Fibroblast of skin of abdomen (primary cell): Measurements from ENCODE around the gene LRBA.
A peak's percentile ranks its signal among the peaks of the same experiment; 100 is the strongest.
"Not testable (repeated sequence)": the region's sequence is repeated elsewhere in the genome, so short reads cannot be mapped to it uniquely, and the experiment has no call there.

ENCODE experiments used
- DNase-seq: peaks from one replicate; pipeline ENCODE4 v3.0.0-alpha.2; 2013

The LRBA gene

DNA sequence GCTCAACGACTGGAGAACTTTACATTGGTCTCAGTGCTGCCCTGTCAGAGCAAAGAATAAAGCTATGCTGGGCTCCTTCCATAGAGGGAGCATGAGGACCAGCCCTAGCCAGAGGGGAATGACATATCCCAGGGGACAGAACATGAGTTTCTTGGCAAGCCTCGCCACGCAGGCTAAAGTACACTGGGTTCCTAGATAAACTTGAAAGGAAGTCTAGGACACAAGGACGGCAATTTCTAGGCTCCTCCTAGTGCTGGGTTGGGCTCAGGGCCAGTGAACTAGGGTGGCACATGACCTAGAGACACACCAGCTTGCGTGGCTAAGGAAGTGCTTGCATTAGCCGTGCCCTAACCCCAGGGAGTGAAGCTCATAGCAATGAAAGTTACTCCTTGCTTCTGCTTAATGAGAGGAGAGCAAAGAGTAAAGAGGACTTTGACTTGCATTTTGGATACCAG is 292.1 kb downstream of the LRBA start:
- DNase-seq: no peak

DNA sequence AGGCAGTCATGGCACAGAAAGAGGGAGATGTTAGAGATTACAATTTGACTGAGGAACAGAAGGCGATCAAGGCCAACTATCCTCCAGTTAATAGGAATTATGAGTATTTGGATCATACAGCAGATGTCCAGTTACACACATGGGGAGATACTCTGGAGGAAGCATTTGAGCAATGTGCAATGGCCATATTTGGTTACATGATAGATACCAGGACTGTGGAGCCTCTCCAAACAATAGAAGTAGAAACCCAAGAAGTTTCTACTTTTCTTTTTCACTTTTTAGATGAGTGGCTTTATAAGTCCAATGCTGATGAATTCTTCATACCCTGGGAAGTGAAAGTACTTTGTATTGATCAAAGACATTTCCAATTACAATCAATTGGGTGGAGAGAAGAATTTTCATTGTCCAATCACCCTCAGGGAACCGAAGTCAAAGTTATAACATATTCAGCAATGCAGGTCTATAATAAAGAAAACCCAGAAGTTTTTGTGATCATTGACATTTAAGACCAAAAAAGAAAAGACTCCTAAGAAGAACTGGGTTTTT is 294.0 kb downstream of the LRBA start:
- DNase-seq: no peak

- no peak for DNase-seq
Observed at GRCh38 chr4:150717952-150718351, 297.1 kb downstream of the LRBA start.

- DNase-seq: no peak
Observed at GRCh38 chr4:150714462-150715438, 300.3 kb downstream of the LRBA start.

DNA sequence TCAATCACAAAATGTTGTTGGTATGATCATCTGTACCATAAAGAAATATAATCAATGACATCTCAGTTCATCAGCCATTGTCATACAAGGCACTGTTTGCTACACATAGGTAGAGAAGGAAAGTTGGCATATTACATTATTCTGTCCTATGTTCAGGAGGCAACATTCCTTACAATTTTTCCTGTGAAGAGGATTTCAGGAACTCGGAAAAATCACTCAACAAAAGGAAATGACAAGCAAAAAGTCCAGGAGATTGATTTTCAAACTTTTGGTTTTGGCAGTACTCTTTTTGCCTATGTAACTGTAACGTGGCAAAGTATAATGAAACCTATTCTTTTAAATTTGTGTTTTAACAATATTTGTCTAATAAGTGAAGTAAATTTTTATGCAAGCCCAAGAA is 301.8 kb downstream of the LRBA start:
- no peak for DNase-seq

- no peak for DNase-seq
Observed at GRCh38 chr4:150710770-150711375, 304.2 kb downstream of the LRBA start.

GRCh38 chr4:150708004-150708403 is 307.1 kb downstream of the LRBA start:
- DNase-seq: no peak

DNA sequence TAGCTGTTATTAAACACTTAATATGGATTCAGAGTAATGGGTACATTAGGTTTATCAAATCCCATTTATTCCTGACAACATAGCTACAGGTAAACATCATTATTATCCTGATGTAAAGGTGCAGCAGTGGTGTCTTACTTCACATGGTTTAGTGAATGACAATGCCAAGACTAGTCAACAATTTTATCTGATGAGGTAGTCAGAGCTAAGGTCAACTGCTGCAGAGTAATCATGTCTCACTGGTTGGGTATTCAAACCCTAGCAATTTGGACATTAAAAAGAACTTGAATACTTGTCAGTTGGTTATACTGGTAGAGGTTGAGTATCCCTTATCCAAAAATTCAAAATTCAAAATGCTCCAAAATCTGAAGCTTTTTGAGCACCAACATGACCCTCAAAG is 315.5 kb downstream of the LRBA start:
- DNase-seq: no peak

DNA sequence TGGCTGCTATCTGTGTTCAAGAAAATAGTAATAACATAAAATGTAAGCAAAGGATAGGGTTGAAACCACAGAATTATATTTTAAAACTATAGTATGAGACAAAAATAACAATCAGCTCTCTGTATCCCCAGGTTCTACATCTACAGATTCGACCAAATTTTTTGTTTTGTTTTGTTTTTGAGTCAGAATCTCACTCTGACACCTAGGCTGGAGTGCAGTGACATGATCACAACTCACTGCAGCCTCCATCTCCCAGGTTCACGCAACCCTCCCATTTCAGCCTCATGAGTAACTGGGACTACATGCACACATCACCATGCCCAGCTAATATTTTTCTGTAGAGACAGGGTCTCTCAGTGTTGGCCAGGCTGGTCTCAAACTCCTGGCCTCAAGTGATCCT is 319.9 kb downstream of the LRBA start:
- no peak for DNase-seq

DNA sequence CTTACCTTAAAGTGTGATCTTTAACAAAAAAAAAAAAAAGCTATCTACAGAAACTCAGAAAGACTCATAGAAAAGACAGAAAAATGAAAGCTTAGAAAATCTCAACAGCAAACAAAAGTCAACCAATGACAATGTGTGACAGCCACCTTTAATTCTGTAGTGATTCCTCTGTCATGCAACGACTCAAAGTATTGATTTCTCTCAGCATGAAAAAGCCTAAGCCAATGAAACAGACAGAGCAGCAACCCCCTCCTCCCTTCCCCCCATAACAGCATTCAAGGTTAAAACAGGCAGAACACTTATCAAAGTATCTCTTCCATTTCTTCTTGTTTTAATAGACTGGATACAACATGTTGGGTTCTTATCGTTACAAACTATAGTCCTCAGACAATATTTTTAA is 320.6 kb downstream of the LRBA start:
- no peak for DNase-seq

- no peak for DNase-seq
Observed at GRCh38 chr4:150683775-150684350, 331.2 kb downstream of the LRBA start.

DNA sequence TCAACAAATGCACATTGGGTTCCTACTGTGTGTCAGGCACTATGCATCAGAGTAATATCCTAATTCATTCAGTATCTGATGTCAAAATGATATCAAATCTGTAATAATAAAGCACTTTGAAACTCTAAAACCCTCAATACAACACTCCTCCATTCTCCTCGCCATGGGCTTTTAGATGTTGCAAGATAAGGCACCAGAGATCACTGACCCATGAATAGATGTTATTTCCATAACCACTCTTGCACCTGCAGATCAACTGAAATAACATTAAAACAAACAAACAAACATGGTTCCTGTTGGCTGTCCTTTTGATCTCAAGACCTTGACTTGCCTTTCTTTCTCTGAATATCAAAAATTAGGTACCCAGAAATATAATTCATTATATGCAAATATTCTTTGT is 333.0 kb downstream of the LRBA start:
- no peak for DNase-seq

GRCh38 chr4:150681063-150681462 is 334.0 kb downstream of the LRBA start:
- DNase-seq: no peak

DNA sequence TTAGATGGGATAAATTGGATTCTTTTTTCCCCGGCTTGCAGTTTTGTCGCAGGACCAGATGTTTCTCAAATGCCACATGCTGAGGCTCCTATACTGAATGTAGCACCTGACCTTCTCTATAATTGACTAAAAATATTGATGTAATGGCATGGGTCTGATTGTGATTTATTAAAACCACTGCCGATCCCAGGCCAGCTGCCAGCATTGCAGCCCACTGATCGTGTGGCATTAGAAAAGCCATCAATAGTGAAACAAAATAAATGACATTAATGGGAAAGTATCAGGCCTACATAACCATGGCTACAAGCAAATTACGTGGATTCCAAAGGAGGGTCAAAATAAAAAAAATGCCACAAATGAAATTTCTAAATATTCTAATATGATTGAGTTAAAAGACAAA is 334.4 kb downstream of the LRBA start:
- no peak for DNase-seq

GRCh38 chr4:150679765-150680343 is 335.2 kb downstream of the LRBA start:
- DNase-seq: peak; percentile 47

DNA sequence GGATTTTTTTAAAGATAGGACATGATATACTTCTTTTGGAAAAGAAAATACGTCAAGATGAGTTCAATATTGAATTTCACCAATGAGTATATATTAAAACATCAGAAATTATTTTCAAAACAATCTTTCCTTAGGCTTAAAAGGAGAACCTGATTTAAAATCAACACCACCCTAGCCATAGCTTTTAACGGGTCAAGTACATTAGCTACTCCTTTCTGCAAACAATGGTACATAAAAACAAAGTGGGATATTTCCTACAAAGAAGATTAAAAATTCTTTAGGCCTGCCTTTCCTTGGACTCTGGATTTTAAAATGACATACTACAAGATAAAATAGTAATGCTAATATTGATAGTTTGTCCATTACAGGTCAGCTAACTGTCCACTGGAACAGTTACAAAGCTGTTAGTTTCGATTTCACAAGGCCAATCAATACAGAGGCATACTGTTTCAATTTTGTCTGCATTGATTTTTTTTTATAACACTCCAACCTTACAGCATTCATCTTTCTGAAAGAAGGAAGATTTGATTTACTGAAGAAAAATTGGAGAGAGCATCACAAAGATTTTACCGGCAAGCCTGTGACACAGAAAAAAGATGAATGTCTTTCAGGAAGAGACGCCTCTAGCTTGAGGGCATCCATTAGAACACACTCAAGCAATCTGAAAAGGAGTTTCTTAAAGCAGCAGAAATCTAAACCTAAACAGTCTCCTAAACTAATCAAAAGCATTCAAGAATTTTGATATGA is 335.9 kb downstream of the LRBA start:
- DNase-seq: no peak

- DNase-seq: no peak
Observed at GRCh38 chr4:150673793-150674192, 341.3 kb downstream of the LRBA start.

GRCh38 chr4:150668824-150669223 is 346.3 kb downstream of the LRBA start:
- DNase-seq: no peak

GRCh38 chr4:150664935-150665334 is 350.1 kb downstream of the LRBA start:
- DNase-seq: peak; percentile 8

DNA sequence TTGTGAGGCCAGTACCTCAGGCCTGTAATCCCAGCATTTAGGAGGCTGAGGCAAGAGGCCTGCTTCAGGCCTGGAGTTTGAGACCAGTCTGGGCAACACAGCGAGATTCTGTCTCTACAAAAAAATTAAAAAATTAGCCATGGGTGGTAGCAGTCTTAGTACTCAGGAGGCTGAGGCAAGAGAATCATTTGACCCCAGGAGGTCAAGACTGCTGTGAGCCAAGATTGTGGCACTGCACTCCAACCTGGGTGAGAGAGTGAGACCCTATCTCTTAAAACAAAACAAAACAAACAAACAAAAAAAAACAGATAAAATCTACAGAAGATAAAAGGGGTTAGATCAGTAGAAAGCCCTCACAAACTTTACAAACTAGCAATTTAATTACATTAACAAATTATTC is 352.4 kb downstream of the LRBA start:
- no peak for DNase-seq

GRCh38 chr4:150661551-150661950 is 353.5 kb downstream of the LRBA start:
- DNase-seq: not testable (repeated sequence)

DNA sequence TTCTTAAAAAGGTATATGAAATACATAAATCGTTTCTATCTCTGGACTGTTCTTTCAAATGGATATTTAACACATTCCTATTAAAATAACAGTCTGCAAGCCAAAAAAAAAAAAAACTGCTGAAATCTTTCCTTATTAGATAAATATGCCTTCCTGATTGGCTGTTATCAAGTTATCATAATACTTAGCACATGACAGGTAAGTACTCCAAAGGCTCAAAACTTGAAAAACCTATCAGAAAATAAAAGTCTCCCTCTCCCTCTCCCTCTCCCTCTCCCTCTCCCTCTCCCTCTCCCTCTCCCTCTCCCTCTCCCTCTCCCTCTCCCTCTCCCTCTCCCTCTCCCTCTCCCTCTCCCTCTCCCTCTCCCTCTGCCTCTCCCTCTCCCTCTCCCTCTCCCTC is 356.8 kb downstream of the LRBA start:
- not testable (repeated sequence) for DNase-seq
